Measurements from ENCODE around the gene PGBD5.
"Not testable (repeated sequence)": the region's sequence is repeated elsewhere in the genome, so short reads cannot be mapped to it uniquely, and the experiment has no call there.

The PGBD5 gene

DNA sequence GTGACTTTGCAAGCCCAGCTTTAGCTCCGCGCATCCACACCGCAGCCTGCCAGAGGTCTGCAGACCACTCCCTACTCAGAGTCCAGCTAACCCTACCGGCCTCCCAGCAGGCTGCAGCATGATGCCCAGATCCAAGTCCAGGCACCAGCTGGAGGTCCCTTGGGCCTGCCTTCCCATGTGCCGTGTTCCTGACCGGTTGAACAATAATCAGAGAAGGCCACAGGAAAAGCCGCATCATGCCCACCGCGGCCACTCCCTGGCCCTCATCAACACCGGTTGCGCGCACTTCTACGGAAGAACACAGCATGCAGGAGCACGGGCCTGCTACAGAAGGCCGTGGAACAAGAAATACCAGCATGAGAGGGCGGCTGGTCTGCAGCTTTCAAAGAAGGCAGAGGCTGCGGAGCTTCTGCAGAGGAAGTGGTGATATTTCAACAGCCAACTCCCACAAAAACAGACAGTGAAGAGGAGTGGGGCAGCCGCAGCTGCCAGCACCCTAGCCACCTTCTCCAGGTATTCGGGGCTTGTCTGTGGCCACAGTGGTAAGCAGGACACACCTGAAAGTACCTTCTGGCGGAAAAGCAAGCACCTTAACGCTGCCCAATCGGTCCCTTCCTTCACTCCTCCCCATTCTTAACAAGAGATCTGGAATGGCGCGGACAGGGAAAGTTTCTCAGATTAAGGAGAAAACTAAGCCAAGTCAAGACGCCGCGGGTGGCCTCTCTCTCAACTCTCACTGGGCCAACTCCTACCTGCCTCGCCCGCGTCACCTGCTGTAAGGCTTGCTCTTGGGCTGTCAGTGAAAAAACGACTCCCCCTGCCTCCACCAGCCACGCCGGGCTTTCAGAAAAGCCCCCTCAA lies 1.5 kb downstream of the PGBD5 start:
- DNase-seq: no peak

DNA sequence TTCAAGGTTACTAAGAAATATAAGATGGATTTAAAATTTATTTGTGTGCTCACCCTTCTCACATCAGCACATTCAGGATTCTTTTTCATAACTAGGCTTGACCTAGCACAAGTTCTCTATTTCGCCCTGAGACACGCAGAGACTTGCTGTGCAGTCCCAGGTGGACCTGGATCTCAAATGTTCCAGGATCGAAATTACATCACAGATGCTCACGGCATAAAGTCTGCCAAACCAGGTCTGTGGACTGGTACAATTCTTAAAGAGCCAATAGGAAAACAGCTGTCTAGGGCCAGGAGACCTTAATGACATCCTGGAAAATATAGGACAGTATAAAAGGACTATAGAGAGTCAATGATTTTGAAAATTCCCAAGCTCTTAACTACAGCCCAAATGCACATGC lies 2.2 kb downstream of the PGBD5 start:
- DNase-seq: no peak

DNA sequence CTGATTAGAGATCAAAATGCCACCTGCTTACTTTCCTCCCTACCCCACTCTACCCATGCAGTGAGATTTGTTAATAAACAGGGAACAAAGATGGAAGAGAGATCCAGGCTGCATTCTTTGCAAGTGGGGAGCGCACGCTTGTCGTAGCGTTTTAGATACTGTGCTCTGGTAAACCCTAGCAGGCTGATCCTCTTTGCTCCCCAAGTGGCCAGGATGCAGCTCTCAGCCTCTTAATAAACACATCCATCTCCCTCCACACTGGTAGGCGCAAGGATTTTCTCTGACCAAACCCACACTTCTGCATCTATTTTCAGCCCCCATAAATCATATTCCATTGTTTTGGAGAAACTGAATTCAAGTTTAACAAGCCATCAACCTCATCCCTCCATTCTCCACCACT lies 2.9 kb downstream of the PGBD5 start:
- DNase-seq: no peak

DNA sequence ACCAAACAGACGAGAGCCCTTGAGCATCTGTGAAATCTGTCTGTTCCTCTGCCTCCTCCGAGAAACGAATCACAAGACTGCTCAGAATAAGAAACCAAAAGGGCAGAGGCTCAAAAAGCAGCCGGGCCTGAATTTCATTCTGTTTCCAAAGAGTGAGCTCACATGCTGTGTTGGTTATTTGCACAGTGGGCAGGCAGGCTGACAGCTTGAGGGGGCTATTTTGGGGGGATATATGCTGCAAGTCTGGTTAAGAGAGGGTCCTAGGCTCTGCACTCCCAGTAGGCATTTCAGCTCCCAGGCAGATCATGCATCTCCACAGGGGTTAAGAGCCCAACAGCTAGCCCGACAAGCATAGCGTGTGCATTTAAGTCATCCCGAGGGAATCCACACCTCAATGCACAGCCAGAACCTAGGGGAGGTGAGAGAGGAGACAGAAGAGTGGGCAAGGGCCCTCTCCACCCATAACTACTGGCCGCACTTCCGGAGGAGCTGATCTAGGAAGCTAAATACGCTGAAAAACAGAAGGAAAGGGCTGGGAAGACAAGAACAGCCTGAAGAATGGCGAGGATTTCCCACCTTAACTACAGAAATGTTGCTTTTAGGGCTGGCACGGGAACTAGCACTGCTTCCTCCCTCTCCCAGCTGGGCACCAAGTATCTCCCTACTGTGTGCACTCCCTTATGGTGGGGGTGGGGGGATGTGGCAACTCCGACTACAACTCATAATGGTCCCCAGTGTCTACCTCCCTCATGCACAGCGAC lies 3.7 kb downstream of the PGBD5 start:
- peak; percentile 55 for DNase-seq

DNA sequence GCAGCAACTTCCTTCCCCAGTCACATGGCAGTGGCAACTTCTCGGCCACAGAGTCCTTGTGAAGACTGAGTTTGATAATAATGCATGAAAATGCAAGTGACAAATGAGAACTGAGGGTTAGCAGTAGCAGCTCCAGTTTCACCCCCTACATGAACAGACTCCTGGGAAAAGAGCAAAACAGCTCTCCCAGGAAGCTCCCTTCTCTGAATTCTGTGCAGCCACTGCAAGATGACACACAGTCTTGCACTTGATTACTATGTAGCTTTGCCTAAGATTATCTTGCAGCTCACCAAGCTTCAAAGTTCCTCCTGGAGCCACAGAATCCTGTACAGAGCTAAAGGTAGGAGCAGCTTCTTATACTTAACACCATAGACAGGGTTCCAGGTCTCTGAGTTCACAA lies 4.7 kb downstream of the PGBD5 start:
- DNase-seq: no peak

DNA sequence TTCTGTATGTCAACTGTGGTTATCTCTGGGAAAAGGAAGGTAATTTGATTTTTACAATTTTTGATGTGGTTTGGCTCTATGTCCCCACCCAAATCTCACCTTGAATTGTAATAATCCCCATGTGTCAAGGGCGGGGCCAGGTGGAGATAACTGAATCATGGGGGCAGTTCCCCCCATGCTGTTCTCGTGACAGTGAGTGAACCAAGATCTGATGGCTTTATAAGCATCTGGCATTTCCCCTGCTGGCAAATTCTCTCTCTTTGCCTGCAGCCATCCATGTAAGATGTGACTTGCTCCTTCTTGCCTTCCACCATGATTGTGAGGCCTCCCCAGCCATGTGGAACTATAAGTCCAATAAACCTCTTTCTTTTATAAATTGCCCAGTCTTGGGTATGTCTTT lies 5.8 kb downstream of the PGBD5 start:
- not testable (repeated sequence) for DNase-seq

DNA sequence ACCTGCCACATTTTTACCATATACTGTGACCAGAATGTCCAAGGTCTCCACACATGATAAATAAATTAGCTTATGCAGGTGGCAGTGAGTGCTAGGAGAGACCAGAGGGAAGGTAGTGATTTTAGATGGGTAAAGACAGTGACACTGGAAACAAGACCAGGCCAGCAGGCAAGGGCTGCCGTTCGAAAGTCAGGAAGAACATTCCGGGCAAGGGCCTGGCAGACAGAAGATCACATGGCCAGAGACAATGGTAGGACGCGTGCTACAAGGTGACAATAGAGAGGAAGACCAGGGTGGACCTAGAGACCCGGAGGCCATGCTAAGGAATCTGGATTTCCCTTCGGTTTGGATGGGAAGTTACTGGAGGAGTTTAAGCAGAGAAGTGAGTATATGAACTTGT lies 9.7 kb downstream of the PGBD5 start:
- DNase-seq: no peak

DNA sequence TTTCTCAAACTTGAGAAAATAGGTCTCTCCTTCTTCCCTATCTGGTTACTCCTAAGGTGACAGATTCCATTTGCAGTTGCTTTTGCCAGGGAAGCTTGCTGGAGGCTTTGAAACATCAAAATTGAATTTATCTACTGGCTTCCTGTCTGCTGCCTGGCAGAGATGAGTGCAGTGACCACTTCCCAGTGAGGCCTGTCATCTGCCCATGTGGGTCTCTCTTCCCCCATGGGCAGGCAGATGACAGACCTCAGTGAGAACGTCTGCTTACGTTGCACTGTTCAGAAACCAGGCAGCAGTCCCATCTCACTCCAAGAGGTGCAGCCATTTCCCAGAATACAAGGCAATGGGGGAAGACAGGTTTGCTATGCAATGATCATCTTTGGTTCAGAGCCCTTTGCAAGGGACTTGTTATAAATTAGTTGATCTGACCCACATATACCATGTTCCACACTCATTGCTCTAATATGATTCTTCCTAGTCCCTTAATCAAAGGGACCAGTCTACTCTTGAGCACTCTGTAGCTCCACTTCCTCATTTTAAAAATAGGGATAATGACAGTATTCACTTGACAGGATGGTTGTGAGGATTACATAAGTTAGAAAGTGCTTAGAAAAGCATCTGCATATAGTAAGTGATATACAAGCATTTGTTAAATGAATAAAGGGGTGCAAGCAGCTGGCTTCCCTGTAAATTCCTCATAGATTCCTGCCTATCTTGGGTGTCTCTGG lies 10.6 kb downstream of the PGBD5 start:
- DNase-seq: no peak

DNA sequence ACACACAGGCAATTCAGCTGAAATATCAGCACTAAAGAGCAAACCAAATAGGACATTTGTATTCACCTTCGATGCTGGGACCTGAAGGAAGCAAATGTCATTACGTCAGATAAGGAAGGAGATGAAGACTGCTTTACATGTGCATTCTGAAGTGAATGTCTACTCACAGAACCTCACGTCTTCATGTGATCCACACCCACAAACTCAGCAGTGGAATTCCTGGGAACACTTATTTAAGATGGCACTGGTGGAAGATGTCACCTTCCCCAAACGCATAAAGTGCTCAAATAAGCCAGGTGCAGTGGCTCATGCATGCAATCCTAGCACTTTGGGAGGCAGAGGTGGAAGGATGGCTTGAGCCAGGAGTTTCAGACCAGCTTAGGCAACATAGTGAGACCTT lies 11.4 kb downstream of the PGBD5 start:
- DNase-seq: no peak

DNA sequence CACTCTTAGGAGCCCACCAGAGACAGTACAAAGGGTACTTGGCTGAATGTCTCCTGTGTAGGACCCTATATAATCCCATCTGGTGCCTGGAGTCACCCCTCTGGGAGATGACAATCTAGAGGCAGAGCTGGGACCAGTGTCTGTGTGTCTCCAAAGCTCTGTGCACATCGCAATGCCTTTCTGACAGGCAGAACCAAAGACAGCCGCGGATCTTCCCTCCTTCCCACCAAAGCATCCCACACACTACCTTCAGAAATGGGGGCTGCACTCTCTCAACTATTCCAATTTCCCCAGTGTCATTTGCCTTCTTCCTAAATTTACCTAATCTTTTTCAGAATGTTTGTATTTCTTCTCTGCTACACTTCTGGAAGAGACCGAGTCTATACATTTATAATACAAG lies 12.0 kb downstream of the PGBD5 start:
- no peak for DNase-seq

DNA sequence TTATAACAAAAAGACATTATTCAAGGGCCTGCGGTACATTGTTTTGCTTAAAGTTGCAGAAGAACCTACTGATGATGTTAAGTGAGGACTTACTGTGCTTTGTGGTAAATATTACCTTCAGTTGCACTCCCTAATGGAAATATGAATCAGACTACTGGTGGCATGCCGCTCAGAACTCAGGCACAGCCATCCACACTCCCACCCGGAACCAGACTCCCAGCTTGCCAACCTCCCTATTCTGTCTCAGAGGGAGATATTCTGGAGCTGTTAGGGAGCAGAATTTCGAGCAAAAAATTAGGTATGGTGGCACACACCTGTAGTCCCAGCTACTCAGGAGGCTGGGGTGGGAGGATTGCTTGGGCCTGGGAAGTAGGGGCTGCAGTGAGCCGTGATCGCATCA lies 13.1 kb downstream of the PGBD5 start:
- DNase-seq: no peak

DNA sequence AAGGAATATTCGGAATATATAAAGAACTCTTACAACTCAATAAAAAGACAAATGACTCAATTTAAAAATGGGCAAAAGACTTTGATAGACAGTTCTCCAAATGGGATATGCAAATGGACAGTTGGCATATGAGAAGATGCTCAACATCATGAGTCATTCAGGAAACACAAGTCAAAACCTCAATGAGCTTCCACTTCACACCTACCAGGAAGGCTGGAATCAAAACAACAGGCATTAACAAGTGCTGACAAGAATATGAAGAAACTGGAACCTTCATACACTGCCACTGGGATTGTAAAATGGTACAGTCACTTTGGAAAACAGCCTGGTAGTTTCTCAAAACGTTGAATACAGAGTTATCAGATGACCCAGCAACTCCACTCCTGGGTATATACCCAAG lies 17.2 kb downstream of the PGBD5 start:
- no peak for DNase-seq

DNA sequence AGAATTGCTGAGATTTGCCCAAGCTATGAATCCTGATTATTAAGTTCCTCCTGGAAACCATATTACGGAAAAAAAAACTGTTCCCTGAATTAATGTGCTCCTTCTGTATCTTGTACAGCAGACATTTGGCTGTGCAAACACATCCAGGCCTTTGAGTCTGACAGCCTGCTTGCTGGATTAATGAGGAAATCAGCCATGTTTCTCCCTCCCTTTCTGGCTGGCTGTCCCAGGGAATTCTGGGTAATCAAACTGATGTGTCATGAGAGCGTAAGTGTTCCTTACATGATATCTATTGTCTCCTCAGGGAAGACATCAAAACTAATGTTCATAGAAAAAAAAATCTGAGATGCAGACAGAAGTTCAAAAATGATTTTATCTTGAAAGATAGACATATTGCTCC lies 18.8 kb downstream of the PGBD5 start:
- no peak for DNase-seq

DNA sequence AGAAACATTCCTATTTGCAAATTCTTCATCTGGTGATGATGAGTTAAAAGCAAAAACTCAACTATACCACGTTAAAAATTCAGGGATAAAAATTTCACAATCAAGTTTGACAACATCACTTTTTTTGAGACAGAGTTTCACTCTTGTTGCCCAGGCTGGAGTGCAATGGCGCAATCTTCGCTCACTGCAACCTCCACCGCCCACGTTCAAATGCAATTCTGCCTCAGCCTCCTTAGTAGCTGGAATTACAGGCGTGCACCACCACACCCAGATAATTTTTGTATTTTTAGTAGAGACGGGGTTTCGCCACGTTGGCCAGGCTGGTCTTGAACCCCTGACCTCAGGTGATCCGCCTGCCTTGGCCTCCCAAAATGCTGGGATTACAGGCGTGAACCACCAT lies 19.4 kb downstream of the PGBD5 start:
- DNase-seq: not testable (repeated sequence)

DNA sequence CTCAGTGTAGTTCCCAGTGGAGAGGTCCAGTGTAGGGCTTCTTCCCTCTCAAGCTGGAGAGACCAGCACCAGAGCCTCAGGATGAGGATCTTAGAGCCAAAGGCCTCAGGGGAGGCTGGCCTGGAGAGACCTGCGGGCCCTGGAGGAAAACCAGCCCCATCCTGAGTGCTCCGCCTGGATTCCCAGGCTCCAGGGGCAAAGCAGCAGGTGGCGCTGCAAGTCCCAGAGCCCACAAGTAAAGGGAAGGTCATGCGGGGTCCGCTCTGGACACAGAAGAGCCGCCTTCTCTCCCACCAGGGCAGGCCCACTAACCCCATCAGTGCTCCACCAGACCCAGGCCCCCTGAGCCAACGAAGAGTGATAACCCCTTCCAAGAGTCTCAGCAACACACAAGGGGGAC lies 22.7 kb downstream of the PGBD5 start:
- no peak for DNase-seq

DNA sequence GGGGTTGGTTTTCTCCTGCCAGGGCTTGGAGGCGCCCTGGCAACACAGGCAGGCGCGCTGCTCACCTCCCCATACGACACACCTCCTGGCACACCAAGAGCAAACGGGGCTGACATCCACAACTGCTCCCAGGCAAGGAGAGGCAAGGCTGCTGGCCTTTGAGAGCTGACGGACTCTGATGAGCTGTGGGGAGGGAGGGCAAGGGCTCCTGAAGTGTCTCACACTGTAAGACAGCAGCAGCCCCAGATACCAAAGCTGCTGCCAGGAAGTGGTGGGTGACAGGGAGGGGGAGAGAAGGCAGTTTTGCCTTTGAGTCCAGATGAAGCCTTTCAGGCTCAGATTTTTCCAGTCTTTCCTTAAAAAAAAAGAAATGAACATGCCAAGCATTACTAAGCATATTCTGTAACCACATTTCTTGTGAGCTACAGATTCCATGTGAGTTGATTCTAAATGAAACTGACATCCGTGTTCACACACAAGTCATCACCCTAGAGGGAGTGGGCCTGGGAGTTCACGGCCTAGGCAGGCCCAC lies 24.3 kb downstream of the PGBD5 start:
- no peak for DNase-seq

DNA sequence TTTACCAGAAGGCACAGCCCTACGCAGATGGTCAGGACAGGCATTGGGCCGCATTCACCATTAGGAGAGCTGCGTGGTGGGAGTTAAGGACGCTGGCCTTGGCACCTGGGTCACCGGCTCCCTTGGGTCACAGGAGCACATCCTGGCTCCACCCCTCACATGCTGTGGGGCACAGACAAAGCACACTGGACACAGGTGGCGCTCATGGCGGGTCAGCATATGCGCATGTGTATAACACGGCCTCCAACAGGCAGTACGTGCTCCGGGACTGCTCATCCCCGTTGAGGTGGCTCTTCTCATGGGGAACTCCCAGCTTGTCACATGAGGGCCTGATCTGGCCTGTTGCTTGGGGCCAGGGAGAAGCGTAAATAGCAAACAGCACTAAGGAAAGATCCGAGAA lies 25.0 kb downstream of the PGBD5 start:
- no peak for DNase-seq

DNA sequence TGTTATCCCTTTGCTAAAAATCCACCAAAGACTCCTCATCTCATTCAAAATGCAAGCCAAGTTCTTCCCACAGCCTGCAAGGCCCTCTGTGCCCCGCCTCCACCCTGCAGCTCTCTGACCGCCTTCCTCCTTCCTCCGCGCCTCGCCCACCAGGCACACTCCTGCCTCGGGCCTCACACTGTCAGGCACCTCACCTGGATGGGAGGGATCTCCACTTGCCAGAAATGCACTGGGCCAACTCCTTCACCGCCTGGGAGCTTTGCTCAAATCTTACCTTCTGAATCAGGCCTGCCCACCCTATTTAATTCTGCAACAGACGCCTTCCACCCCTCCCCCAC lies 26.2 kb downstream of the PGBD5 start:
- no peak for DNase-seq

DNA sequence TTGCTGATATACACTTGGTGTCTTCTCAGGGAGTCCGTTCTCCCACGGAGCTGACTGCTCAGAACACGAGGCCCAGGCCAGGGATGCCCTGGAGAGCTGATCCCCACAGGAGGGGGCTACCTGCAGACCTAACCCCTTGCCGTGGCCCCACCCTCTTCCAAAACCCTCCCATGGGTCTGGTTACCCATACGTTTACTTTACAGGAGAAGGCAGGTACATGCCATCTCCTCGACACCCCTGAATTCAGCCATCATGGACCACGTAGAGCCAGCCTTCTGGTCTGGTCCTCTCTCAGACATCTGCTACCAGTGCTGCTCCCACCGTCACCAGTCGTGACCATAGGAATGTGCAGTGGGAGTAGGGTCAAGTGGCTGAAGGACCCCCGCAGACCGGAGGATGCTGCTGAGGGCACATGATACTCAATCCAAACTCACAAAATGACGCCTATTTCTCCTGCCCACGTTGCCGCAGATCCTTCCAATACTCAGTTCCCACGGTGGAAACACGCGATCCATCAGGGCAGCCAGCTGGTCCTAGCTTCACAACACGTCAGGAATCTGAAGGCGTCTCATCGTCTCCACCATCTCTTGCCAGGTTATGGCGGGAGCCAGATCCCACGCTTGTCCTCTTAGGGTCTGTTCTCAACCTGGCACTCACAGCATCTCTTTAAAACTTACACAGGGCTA lies 26.7 kb downstream of the PGBD5 start:
- DNase-seq: no peak

DNA sequence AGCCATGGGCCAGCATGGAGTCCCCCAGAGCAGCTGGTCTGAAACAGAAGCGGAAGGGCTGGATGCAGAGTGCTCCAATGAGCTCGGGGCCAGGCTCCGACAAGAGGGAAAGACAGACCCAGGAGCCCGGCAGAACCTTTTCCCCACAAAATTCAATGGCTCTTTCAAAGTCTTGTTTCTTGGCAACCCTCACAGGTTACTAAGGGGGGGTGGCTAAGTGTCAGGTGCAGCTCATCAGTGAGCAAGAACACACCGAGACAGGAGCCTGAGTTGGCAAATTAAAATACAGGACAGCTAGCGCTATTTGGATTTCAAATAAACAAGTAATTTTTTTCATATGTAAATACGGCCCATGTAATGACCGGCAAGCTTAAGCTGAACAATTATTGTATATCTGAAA lies 27.3 kb downstream of the PGBD5 start:
- no peak for DNase-seq

DNA sequence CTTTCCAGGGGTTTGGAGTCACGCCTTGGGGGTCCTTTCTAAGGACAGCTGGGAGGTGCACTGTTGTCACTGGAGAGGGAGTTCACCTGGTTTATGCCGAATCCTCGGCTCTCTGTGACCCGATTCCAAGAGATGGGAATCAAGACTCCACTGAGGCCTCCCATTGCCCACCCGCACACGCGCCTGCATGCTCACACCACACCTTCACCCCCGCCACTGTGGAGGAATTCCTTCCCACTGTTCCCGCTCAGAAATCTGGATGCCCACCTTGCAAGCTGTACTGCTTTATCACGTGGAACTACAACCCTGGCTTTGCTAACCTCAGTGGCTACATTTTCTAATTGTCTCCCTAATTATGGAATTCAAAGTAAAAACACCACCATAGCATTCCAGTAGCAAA lies 29.2 kb downstream of the PGBD5 start:
- no peak for DNase-seq

DNA sequence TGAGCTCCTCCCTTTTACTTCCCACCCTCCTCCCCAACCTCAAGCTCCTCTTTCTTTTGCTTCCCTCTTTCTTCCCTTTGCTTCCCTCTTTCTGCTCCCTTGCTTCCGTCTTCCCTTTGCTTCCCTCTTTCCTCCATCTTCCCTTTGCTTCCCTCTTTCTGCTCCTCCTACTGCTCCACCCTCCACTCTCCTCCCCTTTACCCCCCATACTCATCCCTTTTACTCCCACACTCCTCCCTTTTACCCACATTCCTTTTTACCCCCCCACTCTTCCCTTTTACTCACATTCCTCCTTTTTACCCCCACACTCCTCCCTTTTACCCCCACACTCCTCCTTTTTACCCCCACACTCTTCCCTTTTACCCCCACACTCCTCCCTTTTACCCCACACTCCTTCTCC lies 30.2 kb downstream of the PGBD5 start:
- no peak for DNase-seq

DNA sequence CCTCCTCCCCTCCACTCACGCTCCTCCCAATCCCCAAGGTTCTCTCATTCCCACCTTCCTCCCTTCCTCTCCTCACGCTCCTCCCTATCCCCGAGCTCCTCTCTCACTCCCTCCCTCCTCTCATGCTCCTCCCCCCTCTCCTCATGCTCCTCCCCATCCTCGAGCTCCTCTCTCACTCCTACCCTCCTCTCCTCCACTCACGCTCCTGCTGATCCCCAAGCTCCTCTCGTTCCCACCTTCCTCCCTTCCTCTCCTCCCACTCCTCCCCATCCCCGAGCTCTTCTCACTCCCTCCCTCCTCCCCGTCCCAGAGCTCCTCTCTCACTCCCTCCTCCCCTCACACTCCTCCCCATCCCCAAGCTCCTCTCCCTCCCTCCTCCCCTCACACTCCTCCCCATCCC lies 31.4 kb downstream of the PGBD5 start:
- no peak for DNase-seq
